Stimulated activated memory B cell treated with anti-CD40 and anti-IgM and Interleukin-4, amounts not matched to agents 10 μg/mL and 1 μg/mL and 100 μg/mL, for 72 hours (primary cell): Measurements from ENCODE around the gene MYH11.

Source experiments
- ATAC-seq: fragments of 150-1000 bp; cut with Tn5 transposase; 2 replicates; pipeline ENCODE4 v1.10.0; 2021
- H3K27ac Mint-ChIP-seq: one replicate; pipeline ENCODE4 v1.8.0; 2022; ENCODE audit warnings: mild to moderate bottlenecking, mixed read lengths
- H3K27me3 Mint-ChIP-seq: one replicate; pipeline ENCODE4 v1.8.0; 2022; ENCODE audit warnings: mixed read lengths
- H3K36me3 Mint-ChIP-seq: one replicate; pipeline ENCODE4 v1.8.0; 2022; ENCODE audit warnings: mixed read lengths
- H3K4me1 Mint-ChIP-seq: one replicate; pipeline ENCODE4 v1.8.0; 2022; ENCODE audit warnings: mixed read lengths
- H3K4me3 Mint-ChIP-seq: one replicate; pipeline ENCODE4 v1.8.0; 2022; ENCODE audit warnings: mild to moderate bottlenecking, moderate library complexity, mixed read lengths
- H3K9me3 Mint-ChIP-seq: one replicate; pipeline ENCODE4 v1.8.0; 2022; ENCODE audit warnings: mixed read lengths

Gene MYH11

GRCh38 chr16:15771694-15772093 lies 85.1 kb downstream of the MYH11 start:
- no peak for ATAC-seq
- H3K9me3 Mint-ChIP-seq, result no peaks in the 10 kb centered on the region
- H3K4me1 Mint-ChIP-seq, result no peaks in the 10 kb centered on the region
- H3K27me3 Mint-ChIP-seq, result peaks cover 9% of the 10 kb centered on the region
- H3K36me3 Mint-ChIP-seq, result no peaks in the 10 kb centered on the region
- H3K27ac Mint-ChIP-seq, result no peak overlapping the region
- H3K4me3 Mint-ChIP-seq, result no peak overlapping the region

- peaks cover 3% of the 10 kb centered on the region for H3K27me3 Mint-ChIP-seq
- H3K27ac Mint-ChIP-seq, result no peak overlapping the region
- ATAC-seq, result no peak
- peaks cover 7% of the 10 kb centered on the region for H3K4me1 Mint-ChIP-seq
- H3K36me3 Mint-ChIP-seq, result no peaks in the 10 kb centered on the region
- H3K4me3 Mint-ChIP-seq, result no peak overlapping the region
- no peaks in the 10 kb centered on the region for H3K9me3 Mint-ChIP-seq
Observed at GRCh38 chr16:15770512-15770911, 86.3 kb downstream of the MYH11 start.

- ATAC-seq, result no peak
- peaks cover 7% of the 10 kb centered on the region for H3K27me3 Mint-ChIP-seq
Observed at GRCh38 chr16:15770107-15770506, 86.7 kb downstream of the MYH11 start.

GRCh38 chr16:15769239-15769638 lies 87.6 kb downstream of the MYH11 start:
- peaks cover 13% of the 10 kb centered on the region for H3K27me3 Mint-ChIP-seq
- no peak overlapping the region for H3K27ac Mint-ChIP-seq
- H3K9me3 Mint-ChIP-seq, result no peaks in the 10 kb centered on the region
- no peak for ATAC-seq
- H3K4me3 Mint-ChIP-seq, result no peak overlapping the region
- H3K36me3 Mint-ChIP-seq, result no peaks in the 10 kb centered on the region
- H3K4me1 Mint-ChIP-seq, result peaks cover 7% of the 10 kb centered on the region

More at GRCh38 chr16:15770107-15770506, 86.7 kb downstream of the MYH11 start:
- H3K9me3 Mint-ChIP-seq, result no peaks in the 10 kb centered on the region
- peaks cover 7% of the 10 kb centered on the region for H3K4me1 Mint-ChIP-seq
- H3K27ac Mint-ChIP-seq, result no peak overlapping the region
- H3K36me3 Mint-ChIP-seq, result no peaks in the 10 kb centered on the region
- H3K4me3 Mint-ChIP-seq, result no peak overlapping the region

- Mint-ChIP-seq H3K27ac (no peak overlapping the region), H3K36me3 (no peaks in the 10 kb centered on the region), H3K4me3 (no peak overlapping the region), H3K9me3 (no peaks in the 10 kb centered on the region), H3K4me1 (peaks cover 7% of the 10 kb centered on the region), H3K27me3 (peaks cover 13% of the 10 kb centered on the region)
- ATAC-seq, result no peak
Observed at GRCh38 chr16:15768201-15768600, 88.6 kb downstream of the MYH11 start.

GRCh38 chr16:15766918-15767317 lies 89.9 kb downstream of the MYH11 start:
- Mint-ChIP-seq H3K4me1 (peaks cover 7% of the 10 kb centered on the region), H3K27me3 (peaks cover 22% of the 10 kb centered on the region), H3K27ac (no peak overlapping the region), H3K36me3 (no peaks in the 10 kb centered on the region), H3K4me3 (no peak overlapping the region), H3K9me3 (no peaks in the 10 kb centered on the region)
- ATAC-seq, result no peak

- no peak overlapping the region for H3K4me3 Mint-ChIP-seq
- H3K4me1 Mint-ChIP-seq, result peaks cover 7% of the 10 kb centered on the region
- H3K27me3 Mint-ChIP-seq, result peaks cover 22% of the 10 kb centered on the region
- no peaks in the 10 kb centered on the region for H3K36me3 Mint-ChIP-seq
- H3K27ac Mint-ChIP-seq, result no peak overlapping the region
- peak; percentile 94 for ATAC-seq
- H3K9me3 Mint-ChIP-seq, result no peaks in the 10 kb centered on the region
Observed at GRCh38 chr16:15765880-15766279, 90.9 kb downstream of the MYH11 start.

GRCh38 chr16:15765116-15765515 lies 91.7 kb downstream of the MYH11 start:
- Mint-ChIP-seq H3K27me3 (peaks cover 27% of the 10 kb centered on the region), H3K36me3 (no peaks in the 10 kb centered on the region), H3K4me1 (peaks cover 7% of the 10 kb centered on the region), H3K4me3 (no peak overlapping the region), H3K9me3 (no peaks in the 10 kb centered on the region), H3K27ac (no peak overlapping the region)
- ATAC-seq, result no peak

- Mint-ChIP-seq H3K27me3 (peaks cover 37% of the 10 kb centered on the region), H3K36me3 (no peaks in the 10 kb centered on the region), H3K4me3 (no peak overlapping the region), H3K9me3 (no peaks in the 10 kb centered on the region), H3K4me1 (peaks cover 7% of the 10 kb centered on the region), H3K27ac (no peak overlapping the region)
- no peak for ATAC-seq
Observed at GRCh38 chr16:15764112-15764511, 92.7 kb downstream of the MYH11 start.

- peaks cover 17% of the 10 kb centered on the region for H3K4me1 Mint-ChIP-seq
- peaks cover 41% of the 10 kb centered on the region for H3K27me3 Mint-ChIP-seq
- no peak overlapping the region for H3K4me3 Mint-ChIP-seq
- H3K27ac Mint-ChIP-seq, result no peak overlapping the region
- no peaks in the 10 kb centered on the region for H3K36me3 Mint-ChIP-seq
- no peaks in the 10 kb centered on the region for H3K9me3 Mint-ChIP-seq
- ATAC-seq, result no peak
Observed at GRCh38 chr16:15760129-15760528, 96.7 kb downstream of the MYH11 start.

- Mint-ChIP-seq H3K9me3 (no peaks in the 10 kb centered on the region), H3K27ac (no peak overlapping the region), H3K36me3 (no peaks in the 10 kb centered on the region), H3K27me3 (peaks cover 35% of the 10 kb centered on the region), H3K4me3 (no peak overlapping the region), H3K4me1 (peaks cover 17% of the 10 kb centered on the region)
- no peak for ATAC-seq
Observed at GRCh38 chr16:15759070-15759469, 97.8 kb downstream of the MYH11 start.

GRCh38 chr16:15757630-15758251 lies 99.1 kb downstream of the MYH11 start:
- ATAC-seq, result no peak
- peaks cover 32% of the 10 kb centered on the region for H3K27me3 Mint-ChIP-seq
- no peak overlapping the region for H3K4me3 Mint-ChIP-seq
- peaks cover 17% of the 10 kb centered on the region for H3K4me1 Mint-ChIP-seq
- no peak overlapping the region for H3K27ac Mint-ChIP-seq
- no peaks in the 10 kb centered on the region for H3K9me3 Mint-ChIP-seq
- H3K36me3 Mint-ChIP-seq, result no peaks in the 10 kb centered on the region

GRCh38 chr16:15757077-15757386 lies 99.8 kb downstream of the MYH11 start:
- ATAC-seq, result no peak
- Mint-ChIP-seq H3K27ac (no peak overlapping the region), H3K27me3 (peaks cover 27% of the 10 kb centered on the region), H3K36me3 (no peaks in the 10 kb centered on the region), H3K9me3 (no peaks in the 10 kb centered on the region), H3K4me3 (no peak overlapping the region), H3K4me1 (peaks cover 17% of the 10 kb centered on the region)

- H3K36me3 Mint-ChIP-seq, result no peaks in the 10 kb centered on the region
- peaks cover 17% of the 10 kb centered on the region for H3K4me1 Mint-ChIP-seq
- no peak for ATAC-seq
- H3K9me3 Mint-ChIP-seq, result no peaks in the 10 kb centered on the region
- no peak overlapping the region for H3K27ac Mint-ChIP-seq
- peaks cover 20% of the 10 kb centered on the region for H3K27me3 Mint-ChIP-seq
- no peak overlapping the region for H3K4me3 Mint-ChIP-seq
Observed at GRCh38 chr16:15754821-15755534, 101.8 kb downstream of the MYH11 start.

- peaks cover 21% of the 10 kb centered on the region for H3K4me1 Mint-ChIP-seq
- no peak overlapping the region for H3K27ac Mint-ChIP-seq
- H3K4me3 Mint-ChIP-seq, result no peak overlapping the region
- H3K27me3 Mint-ChIP-seq, result peaks cover 8% of the 10 kb centered on the region
- H3K9me3 Mint-ChIP-seq, result no peaks in the 10 kb centered on the region
- ATAC-seq, result no peak
- H3K36me3 Mint-ChIP-seq, result peaks cover 17% of the 10 kb centered on the region
Observed at GRCh38 chr16:15752717-15753488, 103.9 kb downstream of the MYH11 start.

GRCh38 chr16:15751940-15752339 lies 104.9 kb downstream of the MYH11 start:
- Mint-ChIP-seq H3K4me1 (peaks cover 16% of the 10 kb centered on the region), H3K4me3 (no peak overlapping the region), H3K27ac (no peak overlapping the region), H3K36me3 (peaks cover 25% of the 10 kb centered on the region), H3K27me3 (no peaks in the 10 kb centered on the region), H3K9me3 (no peaks in the 10 kb centered on the region)
- no peak for ATAC-seq
